GM19035 (cell line): ENCODE data around the gene CCDC85A.

ENCODE experiments used
- ATAC-seq: cut with Tn5 transposase; IDR thresholded peaks from one replicate; pipeline ENCODE4 v1.9.1; 2021; ENCODE audit not compliant: unreplicated experiment

CCDC85A gene

GRCh38 chr2:56192664-56193305 is 9.0 kb downstream of the CCDC85A start:
- no peak for ATAC-seq

- ATAC-seq, result no peak
These were observed 11.8 kb downstream of the CCDC85A start for GRCh38 chr2:56195563-56195962.

- no peak for ATAC-seq
These were observed 14.0 kb downstream of the CCDC85A start for GRCh38 chr2:56197816-56198215.

- ATAC-seq, result no peak
These were observed 15.1 kb downstream of the CCDC85A start for GRCh38 chr2:56198936-56199335.

GRCh38 chr2:56199492-56199891 is 15.7 kb downstream of the CCDC85A start:
- ATAC-seq, result no peak

GRCh38 chr2:56202381-56203121 is 18.8 kb downstream of the CCDC85A start:
- ATAC-seq, result no peak

- no peak for ATAC-seq
These were observed 20.8 kb downstream of the CCDC85A start for GRCh38 chr2:56204556-56204955.

- ATAC-seq, result no peak
These were observed 22.5 kb downstream of the CCDC85A start for GRCh38 chr2:56206250-56206649.

GRCh38 chr2:56207760-56208159 is 24.0 kb downstream of the CCDC85A start:
- no peak for ATAC-seq

- ATAC-seq, result no peak
These were observed 24.6 kb downstream of the CCDC85A start for GRCh38 chr2:56208380-56208779.

- ATAC-seq, result no peak
These were observed 25.9 kb downstream of the CCDC85A start for GRCh38 chr2:56209701-56210100.

- no peak for ATAC-seq
These were observed 26.5 kb downstream of the CCDC85A start for GRCh38 chr2:56210291-56210690.

GRCh38 chr2:56211048-56211447 is 27.3 kb downstream of the CCDC85A start:
- no peak for ATAC-seq

- ATAC-seq, result no peak
These were observed 32.1 kb downstream of the CCDC85A start for GRCh38 chr2:56215911-56216310.

- ATAC-seq, result no peak
These were observed 33.3 kb downstream of the CCDC85A start for GRCh38 chr2:56217106-56217505.

GRCh38 chr2:56222481-56222880 is 38.7 kb downstream of the CCDC85A start:
- ATAC-seq, result no peak

GRCh38 chr2:56224316-56224715 is 40.5 kb downstream of the CCDC85A start:
- ATAC-seq, result no peak

- no peak for ATAC-seq
These were observed 44.0 kb downstream of the CCDC85A start for GRCh38 chr2:56227811-56228210.

- no peak for ATAC-seq
These were observed 45.7 kb downstream of the CCDC85A start for GRCh38 chr2:56229397-56230060.

GRCh38 chr2:56230156-56230555 is 46.4 kb downstream of the CCDC85A start:
- no peak for ATAC-seq

GRCh38 chr2:56231361-56231760 is 47.6 kb downstream of the CCDC85A start:
- no peak for ATAC-seq

- ATAC-seq, result no peak
These were observed 49.1 kb downstream of the CCDC85A start for GRCh38 chr2:56232912-56233311.
